GM13977 (cell line): ENCODE data around the gene ATP6V1B1.
A peak's percentile ranks its signal among the peaks of the same experiment; 100 is the strongest.

ENCODE experiments used
- DNase-seq: peaks from one replicate; pipeline ENCODE4 v3.0.0; 2012; ENCODE audit warnings: low spot score
- in situ Hi-C: fragments of 300-500 bp; cut with MboI; formaldehyde crosslinking; loops from one replicate; pipeline ENCODE4 v1.12.0; 2022; ENCODE audit warnings: low sequenced_read_pairs, low pct_unique_long_range_greater_than_20kb, mixed read lengths, inconsistent platforms; ENCODE audit not compliant: unreplicated experiment
- TF ChIP-seq, protein P1 (sequence below): IDR thresholded peaks from 2 replicates; pipeline ENCODE4 v1.5.1; 2012; ENCODE audit warnings: mild to moderate bottlenecking, control low read depth; ENCODE audit not compliant: insufficient read depth; ENCODE audit errors: extremely low read depth, missing control alignments

ATP6V1B1 gene

DNA sequence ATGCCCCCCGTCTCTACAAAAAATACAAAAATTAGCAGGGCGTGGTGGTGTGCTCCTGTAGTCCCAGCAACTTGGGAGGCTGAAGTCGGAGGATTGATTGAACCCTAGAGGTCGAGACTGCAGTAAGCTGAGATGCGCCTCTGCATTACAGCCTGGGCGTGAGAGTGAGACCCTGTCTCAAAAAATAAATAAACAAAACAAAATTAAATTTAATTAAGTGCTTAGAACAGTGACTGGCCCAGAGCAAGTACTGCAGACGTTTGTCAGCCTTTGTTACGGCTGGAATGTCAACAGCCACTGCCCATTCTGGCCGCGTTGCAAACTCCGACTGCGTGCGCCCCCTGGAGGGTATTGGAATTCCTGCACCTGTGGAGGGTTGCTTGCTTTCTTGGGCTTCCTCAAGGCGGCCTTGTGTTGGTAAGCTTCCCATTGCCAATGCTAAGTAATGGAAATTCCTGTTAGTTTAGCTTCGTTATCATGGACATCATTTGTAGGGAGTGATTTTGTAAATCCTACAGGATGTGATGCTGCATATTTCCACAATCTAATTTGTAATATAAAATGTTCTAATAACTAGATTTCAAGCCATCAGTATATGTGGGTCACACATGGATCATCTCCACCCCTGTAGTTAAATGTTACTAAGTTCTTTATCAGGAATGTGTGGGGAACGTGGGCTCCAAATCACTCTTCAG, 15.9 kb upstream of the ATP6V1B1 start:
- in situ Hi-C loops = no loop called here
- TF ChIP-seq, protein P1, sequence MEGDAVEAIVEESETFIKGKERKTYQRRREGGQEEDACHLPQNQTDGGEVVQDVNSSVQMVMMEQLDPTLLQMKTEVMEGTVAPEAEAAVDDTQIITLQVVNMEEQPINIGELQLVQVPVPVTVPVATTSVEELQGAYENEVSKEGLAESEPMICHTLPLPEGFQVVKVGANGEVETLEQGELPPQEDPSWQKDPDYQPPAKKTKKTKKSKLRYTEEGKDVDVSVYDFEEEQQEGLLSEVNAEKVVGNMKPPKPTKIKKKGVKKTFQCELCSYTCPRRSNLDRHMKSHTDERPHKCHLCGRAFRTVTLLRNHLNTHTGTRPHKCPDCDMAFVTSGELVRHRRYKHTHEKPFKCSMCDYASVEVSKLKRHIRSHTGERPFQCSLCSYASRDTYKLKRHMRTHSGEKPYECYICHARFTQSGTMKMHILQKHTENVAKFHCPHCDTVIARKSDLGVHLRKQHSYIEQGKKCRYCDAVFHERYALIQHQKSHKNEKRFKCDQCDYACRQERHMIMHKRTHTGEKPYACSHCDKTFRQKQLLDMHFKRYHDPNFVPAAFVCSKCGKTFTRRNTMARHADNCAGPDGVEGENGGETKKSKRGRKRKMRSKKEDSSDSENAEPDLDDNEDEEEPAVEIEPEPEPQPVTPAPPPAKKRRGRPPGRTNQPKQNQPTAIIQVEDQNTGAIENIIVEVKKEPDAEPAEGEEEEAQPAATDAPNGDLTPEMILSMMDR = peak; percentile 92
- peak; percentile 79 for DNase-seq

- in situ Hi-C loops = no loop called here
- TF ChIP-seq, protein P1 = no peak
- DNase-seq = no peak
Measured at GRCh38 chr2:70920367-70920715, 15.4 kb upstream of the ATP6V1B1 start.

DNA sequence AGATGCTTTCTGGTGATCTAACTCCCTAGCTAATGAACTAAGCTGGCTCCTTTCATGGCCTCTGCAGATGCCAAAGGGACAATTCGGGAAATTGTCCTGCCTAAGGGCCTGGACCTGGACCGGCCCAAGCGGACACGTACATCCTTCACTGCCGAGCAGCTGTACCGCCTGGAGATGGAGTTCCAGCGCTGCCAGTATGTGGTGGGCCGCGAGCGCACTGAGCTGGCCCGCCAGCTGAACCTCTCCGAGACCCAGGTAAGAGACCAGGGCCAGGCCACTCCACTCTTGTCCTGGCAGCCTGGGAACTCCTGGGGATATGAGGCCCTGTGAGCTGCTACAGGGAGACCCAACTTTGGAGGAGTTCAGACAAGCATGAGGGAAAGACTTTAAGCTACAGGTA, 14.7 kb upstream of the ATP6V1B1 start:
- in situ Hi-C loops = no loop called here
- no peak for DNase-seq
- TF ChIP-seq, protein P1 = no peak

DNA sequence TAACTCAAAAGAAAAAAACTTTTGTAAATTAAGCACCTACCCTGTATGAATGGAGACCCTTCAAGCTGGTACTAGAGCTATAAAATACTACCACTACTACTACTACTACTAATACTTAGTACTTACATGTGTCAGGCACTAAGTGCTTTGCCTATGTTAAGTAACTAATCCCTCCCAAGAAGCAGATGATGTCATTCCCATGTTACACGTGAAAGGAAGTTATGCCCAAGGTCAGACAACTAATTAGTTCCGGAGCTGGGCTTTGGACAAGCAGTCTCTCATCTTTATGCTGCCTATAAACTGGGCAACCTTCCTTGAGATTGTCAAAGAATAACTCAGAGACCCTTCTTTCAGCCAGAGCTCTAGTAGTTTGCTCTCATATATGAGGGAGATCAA, 13.9 kb upstream of the ATP6V1B1 start:
- DNase-seq = no peak
- TF ChIP-seq, protein P1 = no peak

GRCh38 chr2:70922235-70923234, 13.2 kb upstream of the ATP6V1B1 start:
- in situ Hi-C loops = no loop called here
- TF ChIP-seq, protein P1 = no peak
- no peak for DNase-seq

More for the DNA sequence above, 13.9 kb upstream of the ATP6V1B1 start:
- in situ Hi-C loops = no loop called here

GRCh38 chr2:70923378-70924015, 12.2 kb upstream of the ATP6V1B1 start:
- DNase-seq = no peak
- in situ Hi-C loops = no loop called here
- TF ChIP-seq, protein P1 = peak; percentile 30
